BLaER1 treated with 17β-estradiol and CSF1 and Interleukin-3, amounts not matched to agents 10 nM and 100 nM (cell line): Measurements from ENCODE around the gene SNRNP25.

ENCODE experiments used
- H3K27ac ChIP-seq, 11 experiments: shearing (Covaris generic); formaldehyde crosslinking; 2 replicates each; pipeline ENCODE4 v1.8.1; 2022
- H3K27me3 ChIP-seq, 11 experiments: shearing (Covaris generic); formaldehyde crosslinking; 2 replicates each; pipeline ENCODE4 v1.8.1; 2022
- H3K36me3 ChIP-seq, 11 experiments: shearing (Covaris generic); formaldehyde crosslinking; 2 replicates each; pipeline ENCODE4 v1.8.1; 2022
- H3K4me1 ChIP-seq, 10 experiments: shearing (Covaris generic); formaldehyde crosslinking; 2 replicates each; pipeline ENCODE4 v1.8.1; 2022
- H3K4me2 ChIP-seq, 11 experiments: shearing (Covaris generic); formaldehyde crosslinking; 2 replicates each; pipeline ENCODE4 v1.8.1; 2022
- H3K4me3 ChIP-seq, 10 experiments: shearing (Covaris generic); formaldehyde crosslinking; 2 replicates each; pipeline ENCODE4 v1.8.1; 2022
- H3K9ac ChIP-seq, 11 experiments: shearing (Covaris generic); formaldehyde crosslinking; 2 replicates each; pipeline ENCODE4 v1.8.1; 2022
- H3K9me3 ChIP-seq, 11 experiments: shearing (Covaris generic); formaldehyde crosslinking; replicated peaks in 1 of 11; 2 replicates each; pipeline ENCODE4 v1.8.1; 2022
- H4K20me1 ChIP-seq, 11 experiments: shearing (Covaris generic); formaldehyde crosslinking; 2 replicates each; pipeline ENCODE4 v1.8.1; 2022
- Cebpa-rat ChIP-seq, 11 experiments: shearing (Covaris generic); IDR thresholded peaks; 2 replicates each; pipeline ENCODE4 v1.8.1; 2022

Gene SNRNP25

GRCh38 chr16:89391-90302 is 36.0 kb downstream of the SNRNP25 start:
- Histone ChIP-seq H3K27me3 (no peaks in the 10 kb centered on the region), H3K4me2 (no peak overlapping the region; a peak in 1 of 22 replicates), H3K27ac (peak overlapping the region in 4 of 11 experiments; percentile 7 to 47 (median 18); a peak in 5 of 22 replicates), H3K4me3 (no peak overlapping the region), H4K20me1 (peaks cover 0 to 87% (median 47%) of the 10 kb centered on the region in 11 experiments; a peak in 16 of 22 replicates), H3K4me1 (peaks cover 23 to 59% (median 45%) of the 10 kb centered on the region in 10 experiments), H3K9me3 (no peaks in the 10 kb centered on the region), H3K36me3 (peaks cover 75 to 94% (median 80%) of the 10 kb centered on the region in 11 experiments), H3K9ac (peak overlapping the region in 6 of 11 experiments; percentile 7 to 27 (median 14); a peak in 4 of 22 replicates)
- TF ChIP-seq Cebpa-rat (IDR thresholded peaks at IDR 0.05), result no peak

GRCh38 chr16:91484-91883 is 37.9 kb downstream of the SNRNP25 start:
- Histone ChIP-seq H3K36me3 (peaks cover 69 to 93% (median 80%) of the 10 kb centered on the region in 11 experiments), H3K4me2 (no peak overlapping the region), H3K4me1 (peaks cover 5 to 40% (median 27%) of the 10 kb centered on the region in 10 experiments), H3K4me3 (no peak overlapping the region), H3K27ac (peak overlapping the region in 1 of 11 experiments; percentile 38; a peak in 2 of 22 replicates), H3K27me3 (no peaks in the 10 kb centered on the region), H3K9ac (peak overlapping the region in 3 of 11 experiments; percentile 33 to 41 (median 35); a peak in 3 of 22 replicates), H3K9me3 (no peaks in the 10 kb centered on the region), H4K20me1 (peaks cover 0 to 82% (median 34%) of the 10 kb centered on the region in 11 experiments; a peak in 15 of 22 replicates)
- no peak for TF ChIP-seq Cebpa-rat (IDR thresholded peaks at IDR 0.05)

- Histone ChIP-seq H3K4me1 (peaks cover 5 to 39% (median 20%) of the 10 kb centered on the region in 10 experiments; a peak in 15 of 20 replicates), H3K27ac (no peak overlapping the region; a peak in 1 of 22 replicates), H4K20me1 (peaks cover 6 to 87% (median 37%) of the 10 kb centered on the region in 11 experiments; a peak in 18 of 22 replicates), H3K4me3 (no peak overlapping the region), H3K9me3 (no peaks in the 10 kb centered on the region), H3K4me2 (no peak overlapping the region), H3K27me3 (no peaks in the 10 kb centered on the region), H3K36me3 (peaks cover 62 to 85% (median 73%) of the 10 kb centered on the region in 11 experiments), H3K9ac (no peak overlapping the region; a peak in 1 of 22 replicates)
- no peak for TF ChIP-seq Cebpa-rat (IDR thresholded peaks at IDR 0.05)
Observed at GRCh38 chr16:92431-93339, 39.1 kb downstream of the SNRNP25 start.

- H3K9me3 ChIP-seq, result no peaks in the 10 kb centered on the region
- H3K27me3 ChIP-seq, result no peaks in the 10 kb centered on the region
- no peak overlapping the region for H3K27ac ChIP-seq
- no peak for TF ChIP-seq Cebpa-rat (IDR thresholded peaks at IDR 0.05)
- H3K36me3 ChIP-seq, result peaks cover 55 to 85% (median 72%) of the 10 kb centered on the region in 11 experiments
- H4K20me1 ChIP-seq, result peaks cover 0 to 74% (median 35%) of the 10 kb centered on the region in 11 experiments; a peak in 18 of 22 replicates
- H3K4me1 ChIP-seq, result peaks cover 5 to 32% (median 9%) of the 10 kb centered on the region in 10 experiments; a peak in 16 of 20 replicates
- H3K4me3 ChIP-seq, result no peak overlapping the region
- no peak overlapping the region; a peak in 1 of 22 replicates for H3K9ac ChIP-seq
- no peak overlapping the region for H3K4me2 ChIP-seq
Observed at GRCh38 chr16:94918-95265, 41.3 kb downstream of the SNRNP25 start.

- Histone ChIP-seq H3K27ac (no peak overlapping the region), H4K20me1 (peaks cover 0 to 74% (median 32%) of the 10 kb centered on the region in 11 experiments; a peak in 18 of 22 replicates), H3K4me3 (no peak overlapping the region), H3K9me3 (no peaks in the 10 kb centered on the region), H3K9ac (peak overlapping the region in 1 of 11 experiments; percentile 44; a peak in 1 of 22 replicates), H3K36me3 (peaks cover 42 to 81% (median 62%) of the 10 kb centered on the region in 11 experiments), H3K4me1 (peaks cover 5 to 31% (median 8%) of the 10 kb centered on the region in 10 experiments; a peak in 16 of 20 replicates), H3K27me3 (no peaks in the 10 kb centered on the region), H3K4me2 (peak overlapping the region in 1 of 11 experiments; percentile 35; a peak in 1 of 22 replicates)
- TF ChIP-seq Cebpa-rat (IDR thresholded peaks at IDR 0.05), result no peak
Observed at GRCh38 chr16:96935-97381, 43.3 kb downstream of the SNRNP25 start.

- Histone ChIP-seq H3K4me2 (no peak overlapping the region), H3K9ac (no peak overlapping the region), H3K27me3 (no peaks in the 10 kb centered on the region), H3K27ac (0 out of 22 replicates have a peak overlapping the region, but pooled peaks of 1 of the 11 experiments have one; percentile 14), H3K9me3 (no peaks in the 10 kb centered on the region), H3K4me3 (no peak overlapping the region), H4K20me1 (peaks cover 0 to 74% (median 29%) of the 10 kb centered on the region in 11 experiments; a peak in 18 of 22 replicates), H3K4me1 (peaks cover 5 to 31% (median 8%) of the 10 kb centered on the region in 10 experiments; a peak in 16 of 20 replicates), H3K36me3 (peaks cover 39 to 81% (median 63%) of the 10 kb centered on the region in 11 experiments)
- no peak for TF ChIP-seq Cebpa-rat (IDR thresholded peaks at IDR 0.05)
Observed at GRCh38 chr16:97822-98221, 44.2 kb downstream of the SNRNP25 start.

- Histone ChIP-seq H3K36me3 (peaks cover 50 to 88% (median 76%) of the 10 kb centered on the region in 11 experiments), H3K4me1 (peaks cover 5 to 28% (median 8%) of the 10 kb centered on the region in 10 experiments; a peak in 16 of 20 replicates), H3K4me3 (no peak overlapping the region), H3K27ac (no peak overlapping the region), H4K20me1 (peaks cover 0 to 71% (median 30%) of the 10 kb centered on the region in 11 experiments; a peak in 19 of 22 replicates), H3K9ac (peak overlapping the region in 1 of 11 experiments; percentile 2; a peak in 1 of 22 replicates), H3K9me3 (no peaks in the 10 kb centered on the region), H3K27me3 (no peaks in the 10 kb centered on the region), H3K4me2 (no peak overlapping the region)
- TF ChIP-seq Cebpa-rat (IDR thresholded peaks at IDR 0.05), result no peak
Observed at GRCh38 chr16:100989-101388, 47.4 kb downstream of the SNRNP25 start.

- H3K4me3 ChIP-seq, result no peak overlapping the region
- H3K4me2 ChIP-seq, result no peak overlapping the region
- no peak overlapping the region for H3K27ac ChIP-seq
- no peak for TF ChIP-seq Cebpa-rat (IDR thresholded peaks at IDR 0.05)
- peaks cover 54 to 89% (median 77%) of the 10 kb centered on the region in 11 experiments for H3K36me3 ChIP-seq
- H3K9me3 ChIP-seq, result no peaks in the 10 kb centered on the region
- no peak overlapping the region for H3K9ac ChIP-seq
- no peaks in the 10 kb centered on the region for H3K27me3 ChIP-seq
- H3K4me1 ChIP-seq, result peaks cover 5 to 24% (median 8%) of the 10 kb centered on the region in 10 experiments; a peak in 16 of 20 replicates
- peaks cover under 1 to 71% (median 28%) of the 10 kb centered on the region in 11 experiments; a peak in 19 of 22 replicates for H4K20me1 ChIP-seq
Observed at GRCh38 chr16:101586-101985, 48.0 kb downstream of the SNRNP25 start.
